ENCODE results near the gene SH2D4B.

SH2D4B gene

DNA sequence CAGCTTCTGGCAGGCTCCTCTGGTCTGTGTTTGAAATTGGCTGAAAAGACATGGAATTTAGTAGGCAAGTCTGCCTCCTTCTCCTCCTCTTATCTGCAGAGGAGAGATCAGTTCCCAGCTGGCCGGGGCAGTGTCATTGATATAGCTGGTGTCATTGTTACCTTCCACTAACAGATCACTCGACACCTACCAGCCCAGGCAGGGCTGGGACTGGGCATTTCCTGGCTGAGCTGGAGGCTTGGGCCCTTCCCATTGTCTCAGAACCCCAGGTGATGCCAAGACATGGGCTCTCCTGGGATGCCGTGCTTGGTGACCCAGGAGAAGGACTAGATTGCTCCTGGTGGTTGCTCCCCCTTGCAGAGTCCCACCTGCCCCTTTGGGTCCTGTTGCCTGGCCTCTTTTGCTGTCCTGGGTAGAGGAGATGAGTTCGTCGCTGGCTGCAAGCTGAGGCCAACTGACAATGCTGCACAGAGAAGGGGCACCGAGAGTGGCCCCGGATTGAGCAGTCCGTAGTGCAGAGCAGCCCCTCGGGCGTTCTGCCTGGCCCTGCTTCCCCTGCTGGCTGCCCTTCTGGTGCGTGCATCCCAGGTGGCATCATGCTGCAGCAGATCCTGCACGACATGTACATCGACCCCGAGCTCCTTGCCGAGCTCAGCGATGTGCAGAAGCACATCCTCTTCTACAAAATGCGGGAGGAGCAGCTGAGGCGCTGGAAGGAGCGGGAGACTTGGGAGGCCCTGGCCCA lies at the start of gene SH2D4B:
Gene SH2D4B (plus strand): TSS at position 167 of the 745 bp plus-strand sequence. CDS start 430 bp downstream, at position 597.
- DNase-seq = no peak

DNA sequence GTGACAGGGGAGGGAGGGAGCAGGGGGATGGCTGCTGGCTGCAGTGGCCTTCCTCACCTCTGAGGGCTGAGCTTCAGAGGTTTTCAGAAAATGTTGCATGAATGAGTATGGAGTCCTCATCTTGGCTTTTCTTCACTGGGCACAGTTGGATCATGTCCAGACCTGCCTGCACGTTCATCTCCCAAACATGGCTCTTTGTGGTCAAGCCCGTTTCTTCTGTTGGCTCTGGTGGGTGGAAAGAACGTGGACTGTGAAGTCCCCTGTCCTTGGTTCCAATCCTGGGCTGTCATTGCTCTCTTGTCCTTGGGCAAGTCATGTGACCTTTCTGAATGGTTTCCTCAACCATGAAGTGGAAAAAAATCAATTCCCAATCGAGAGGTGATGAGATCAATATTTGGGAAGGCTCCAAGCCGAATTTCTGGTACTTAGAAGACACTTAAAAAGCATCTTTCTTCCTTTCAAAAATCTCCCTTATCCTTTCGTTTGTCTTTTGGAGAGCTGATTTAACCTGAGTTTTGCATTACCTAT lies 49.1 kb upstream of the SH2D4B start:
- no peak for DNase-seq

GRCh38 chr10:80489371-80490112 lies 48.2 kb upstream of the SH2D4B start:
- DNase-seq = no peak

GRCh38 chr10:80491251-80492102 lies 46.2 kb upstream of the SH2D4B start:
- no peak for DNase-seq

- DNase-seq = no peak
Measured at GRCh38 chr10:80492848-80493521, 44.7 kb upstream of the SH2D4B start.

- no peak for DNase-seq
Measured at GRCh38 chr10:80493522-80494051, 44.1 kb upstream of the SH2D4B start.

- DNase-seq = no peak
Measured at GRCh38 chr10:80496555-80497172, 41.0 kb upstream of the SH2D4B start.

- DNase-seq = peak in 1 of 2 donors; percentile 24
Measured at GRCh38 chr10:80497187-80498077, 40.3 kb upstream of the SH2D4B start.

GRCh38 chr10:80498078-80498832 lies 39.4 kb upstream of the SH2D4B start:
- DNase-seq = no peak

- peak in 1 of 2 donors; percentile 80 for DNase-seq
Measured at GRCh38 chr10:80498833-80499741, 38.6 kb upstream of the SH2D4B start.

DNA sequence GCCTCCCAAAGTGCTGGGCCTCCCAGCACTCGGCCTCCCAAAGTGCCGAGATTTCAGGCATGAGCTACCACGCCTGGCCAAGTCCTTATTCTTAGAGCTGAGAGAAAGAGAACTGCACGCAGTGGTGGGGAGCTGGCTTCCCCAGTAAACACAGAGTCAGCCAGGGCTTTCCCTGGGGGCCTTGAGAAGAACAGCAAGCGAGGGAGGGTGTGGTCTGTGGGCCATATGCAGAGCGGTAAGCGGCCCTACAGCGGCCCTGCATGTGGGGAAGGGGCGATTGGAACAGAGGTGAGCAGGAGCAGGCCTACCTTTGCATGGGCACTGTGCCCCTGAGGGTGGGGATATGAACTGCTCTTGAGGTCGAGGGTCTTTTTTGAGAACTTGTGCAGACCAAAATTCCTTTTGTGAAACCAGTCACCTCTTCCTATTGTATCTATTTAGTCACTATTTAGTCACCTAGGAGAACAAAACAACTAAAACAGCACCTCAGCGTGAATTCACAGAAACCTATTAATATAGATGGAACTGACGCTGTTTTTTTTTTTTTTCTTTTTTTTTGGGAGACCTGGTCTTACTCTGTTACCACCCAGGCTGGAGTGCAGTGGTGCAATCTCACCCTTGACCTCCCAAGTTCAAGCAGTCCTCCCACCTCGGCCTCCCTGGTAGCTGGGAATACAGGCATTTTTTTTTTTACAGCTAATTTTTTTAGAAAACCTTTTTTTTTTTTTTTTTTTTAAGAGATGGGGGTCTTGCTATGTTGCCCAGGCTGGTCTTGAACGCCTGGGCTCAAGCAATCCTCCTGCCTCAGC lies 36.9 kb upstream of the SH2D4B start:
- DNase-seq = peak in 1 of 2 donors; percentile 42

GRCh38 chr10:80501381-80501912 lies 36.3 kb upstream of the SH2D4B start:
- DNase-seq = no peak

GRCh38 chr10:80501913-80502521 lies 35.7 kb upstream of the SH2D4B start:
- DNase-seq = no peak

DNA sequence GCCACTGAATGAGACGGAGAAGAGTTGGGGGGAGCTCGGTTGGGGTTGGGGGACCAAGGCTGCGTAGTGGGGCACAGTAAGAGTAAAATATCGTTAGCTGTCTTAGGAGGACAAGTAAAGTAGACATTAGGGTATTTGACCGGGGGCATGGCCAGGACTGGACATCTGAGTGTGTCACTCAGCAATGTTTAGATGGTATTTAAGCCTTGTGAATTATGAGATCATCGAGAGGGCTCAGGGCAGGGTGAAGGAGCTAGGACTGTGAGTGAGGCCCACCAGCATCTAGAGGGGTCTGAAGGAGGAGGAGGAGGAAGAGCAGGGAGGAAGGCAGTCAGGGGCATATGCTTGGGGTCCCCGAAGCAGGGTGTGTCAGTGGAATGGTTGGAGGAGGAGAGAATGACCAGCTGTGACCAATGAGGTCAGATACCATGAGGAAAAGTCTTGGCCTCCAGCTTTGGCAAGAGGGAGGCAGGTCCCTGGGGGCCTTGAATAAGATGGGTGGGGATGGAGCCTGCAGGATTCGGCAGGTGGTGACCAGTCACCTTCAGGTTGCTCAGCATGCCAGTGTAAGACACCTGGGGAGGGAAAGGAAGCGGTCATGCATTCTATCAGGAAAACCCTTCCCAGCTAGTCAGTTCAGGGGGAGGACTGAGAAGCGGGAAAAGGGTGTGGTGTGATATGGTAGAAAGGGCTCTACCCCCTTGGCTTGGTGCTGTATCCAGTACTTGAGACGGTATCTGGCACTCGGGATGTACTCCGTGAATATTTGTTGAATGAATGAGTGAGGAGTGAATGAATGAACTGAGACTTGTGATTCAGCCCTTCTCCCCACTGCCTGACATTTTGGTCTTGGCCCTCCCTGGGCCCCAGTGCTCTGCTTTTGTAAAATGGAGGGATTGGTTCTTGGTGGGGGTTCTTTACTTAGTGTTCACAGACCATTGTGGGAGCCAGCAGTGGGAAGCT lies 34.8 kb upstream of the SH2D4B start:
- no peak for DNase-seq

- no peak for DNase-seq
Measured at GRCh38 chr10:80503584-80504157, 34.0 kb upstream of the SH2D4B start.
